HG02970 (cell line): ENCODE data around the gene ZNF8.
A peak's percentile ranks its signal among the peaks of the same experiment; 100 is the strongest.
"Not testable (repeated sequence)": the region's sequence is repeated elsewhere in the genome, so short reads cannot be mapped to it uniquely, and the experiment has no call there.

ENCODE experiments used
- ATAC-seq: cut with Tn5 transposase; IDR thresholded peaks from one replicate; pipeline ENCODE4 v1.9.1; 2021; ENCODE audit warnings: mild to moderate bottlenecking, moderate library complexity, moderate number of reproducible peaks; ENCODE audit not compliant: unreplicated experiment, low FRiP score

ZNF8 gene

GRCh38 chr19:58294743-58295374 lies 16.1 kb downstream of the ZNF8 start:
- no peak for ATAC-seq

- no peak for ATAC-seq
Observed at GRCh38 chr19:58296104-58296503, 17.3 kb downstream of the ZNF8 start.

DNA sequence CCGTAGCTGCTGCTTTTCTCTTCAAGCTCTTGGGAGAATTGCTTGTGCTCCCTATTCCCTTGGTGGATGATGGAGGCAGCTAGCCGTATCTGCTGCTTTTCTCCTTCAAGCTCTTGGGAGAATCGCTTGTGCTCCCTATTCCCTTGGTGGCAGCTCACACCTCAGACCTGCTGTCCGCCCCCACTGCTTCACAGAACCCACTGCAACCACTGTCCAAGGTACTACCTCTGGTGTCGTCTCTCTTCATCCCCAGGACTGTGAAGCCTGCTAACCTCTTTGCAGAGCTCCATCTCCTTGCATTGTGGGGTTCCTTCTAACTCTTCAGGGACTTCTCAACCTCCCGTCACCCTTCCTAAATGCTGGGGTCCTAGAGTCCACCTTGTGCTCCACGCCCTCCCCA lies 21.9 kb downstream of the ZNF8 start:
- ATAC-seq: no peak

GRCh38 chr19:58304255-58304654 lies 25.5 kb downstream of the ZNF8 start:
- no peak for ATAC-seq

GRCh38 chr19:58304748-58305064 lies 26.0 kb downstream of the ZNF8 start:
- peak; percentile 7 for ATAC-seq

DNA sequence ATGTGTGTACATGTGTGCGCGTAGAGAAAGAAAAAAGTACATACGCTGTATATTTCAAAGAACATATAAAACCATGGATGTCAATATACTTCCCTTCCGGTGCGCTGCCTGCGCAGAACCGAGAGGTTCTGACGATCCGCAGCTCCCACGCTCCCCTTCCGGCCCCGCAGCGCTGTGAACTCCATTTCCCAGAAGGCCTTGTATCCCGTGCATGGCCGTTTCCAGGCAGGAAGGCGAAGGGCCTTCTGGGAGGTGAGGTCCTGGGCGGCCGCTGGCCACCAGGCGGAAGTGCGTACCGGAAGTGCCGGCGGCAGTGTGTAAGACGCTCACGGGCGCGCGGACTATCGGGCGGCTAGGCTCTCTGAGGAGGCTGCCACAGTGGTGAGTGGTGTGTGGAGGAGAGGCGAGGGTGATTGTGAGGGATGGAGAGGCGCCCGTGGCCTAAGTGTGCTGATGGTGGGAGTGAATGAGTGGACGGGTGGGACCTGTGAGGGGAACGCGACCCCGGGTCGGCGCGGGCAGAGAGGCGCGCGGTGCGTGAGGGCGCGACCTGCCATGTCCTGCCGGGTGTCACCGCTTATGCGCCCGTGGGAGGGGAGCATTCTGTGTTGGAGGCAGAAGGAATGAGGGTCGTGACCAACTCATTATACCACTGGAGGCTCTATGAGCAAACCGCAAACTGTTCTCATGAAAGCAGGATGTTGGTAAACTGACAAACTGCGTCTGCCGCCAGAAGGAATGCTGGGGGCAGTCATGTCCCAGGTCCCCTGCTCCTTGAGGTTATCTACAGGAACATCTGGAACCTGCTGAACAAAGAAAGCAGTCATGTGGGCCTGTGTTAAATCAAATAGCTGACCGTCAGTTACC lies 26.5 kb downstream of the ZNF8 start, which contains the start of gene ERVK3-1:
ERVK3-1 (plus strand) TSS at position 313 of the 867 bp plus-strand sequence. CDS start 6,792 bp downstream, outside the sequence.
- peak; percentile 96 for ATAC-seq

DNA sequence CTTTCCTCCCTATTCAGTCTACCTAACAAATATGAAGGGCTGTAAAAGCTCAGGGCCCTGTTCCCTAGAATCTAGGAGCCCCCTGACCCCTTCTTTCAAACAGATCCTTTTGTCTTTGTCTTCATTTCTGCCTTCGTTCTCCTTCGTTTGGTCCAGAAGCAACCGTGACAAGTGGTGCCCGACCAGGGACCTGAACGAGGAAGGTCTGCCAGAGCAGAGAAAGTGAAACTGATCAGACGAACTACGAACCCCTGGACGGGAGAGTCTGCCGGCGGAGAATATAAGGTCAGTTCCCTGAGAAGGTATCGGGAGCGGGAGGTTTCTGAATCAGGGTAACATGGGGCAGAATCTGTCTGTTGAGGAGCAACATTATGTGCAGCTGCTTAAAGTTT lies 27.2 kb downstream of the ZNF8 start:
- ATAC-seq: no peak

GRCh38 chr19:58307736-58308135 lies 29.0 kb downstream of the ZNF8 start:
- no peak for ATAC-seq

DNA sequence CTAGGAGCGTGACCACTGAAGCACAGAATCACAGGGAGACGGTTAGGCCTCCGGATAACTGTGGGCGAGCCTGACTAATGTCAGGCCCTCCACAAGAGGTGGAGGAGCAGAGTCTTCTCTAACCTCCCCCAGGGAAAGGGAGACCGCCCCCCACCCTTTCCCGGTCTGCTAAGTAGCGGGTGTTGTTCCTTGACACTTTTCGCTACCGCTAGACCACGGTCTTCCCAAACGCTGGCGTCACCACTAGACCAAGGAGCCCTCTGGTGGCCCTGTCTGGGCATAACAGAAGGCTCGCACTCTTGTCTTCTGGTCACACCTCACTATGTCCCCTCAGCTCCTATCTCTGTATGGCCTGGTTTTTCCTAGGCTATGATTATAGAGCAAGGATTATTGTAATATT lies 31.9 kb downstream of the ZNF8 start:
- ATAC-seq: not testable (repeated sequence)

DNA sequence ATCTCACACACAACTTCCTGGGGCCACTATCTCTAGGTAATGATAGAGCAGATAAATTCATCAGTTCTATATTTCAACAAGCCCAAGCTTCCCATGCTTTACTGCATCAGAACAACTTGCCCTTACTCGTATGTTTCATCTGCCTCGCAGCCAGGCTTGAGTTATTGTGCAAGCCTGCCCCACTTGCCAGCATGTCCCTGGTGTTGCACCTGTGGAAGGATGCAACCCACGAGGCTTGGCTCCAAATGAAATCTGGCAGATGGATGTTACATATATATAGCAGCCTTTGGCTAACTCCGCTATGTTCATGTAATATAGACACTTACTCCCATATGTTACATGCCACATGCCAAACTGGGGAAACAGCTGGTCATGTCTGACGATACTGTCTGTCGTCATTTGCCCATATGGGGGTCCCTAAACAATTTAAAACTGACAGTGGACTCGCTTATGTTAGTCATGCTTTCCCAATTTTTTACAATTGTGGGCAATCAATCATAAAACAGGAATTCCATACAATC lies 32.6 kb downstream of the ZNF8 start:
- no peak for ATAC-seq

DNA sequence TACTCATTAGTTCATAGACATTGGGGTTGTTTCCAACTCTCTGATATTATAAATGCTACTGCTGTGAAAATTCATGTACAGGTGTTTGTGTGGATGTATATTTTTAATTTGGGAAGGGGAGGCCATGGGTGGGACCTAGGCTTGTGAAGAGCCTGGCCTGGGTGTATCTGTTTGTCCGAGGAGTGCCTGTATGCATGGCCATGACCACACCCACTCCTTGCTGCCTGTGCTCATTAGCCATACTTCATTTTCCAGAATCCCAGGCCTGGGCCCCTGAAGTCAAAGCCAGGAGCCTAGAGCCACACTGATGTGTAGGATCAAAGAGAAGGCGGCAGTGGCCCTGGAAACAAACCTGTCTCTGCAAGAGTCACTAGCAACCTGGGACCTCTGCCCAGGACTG lies 36.8 kb downstream of the ZNF8 start:
- no peak for ATAC-seq

- no peak for ATAC-seq
Observed at GRCh38 chr19:58317476-58318072, 38.8 kb downstream of the ZNF8 start.

DNA sequence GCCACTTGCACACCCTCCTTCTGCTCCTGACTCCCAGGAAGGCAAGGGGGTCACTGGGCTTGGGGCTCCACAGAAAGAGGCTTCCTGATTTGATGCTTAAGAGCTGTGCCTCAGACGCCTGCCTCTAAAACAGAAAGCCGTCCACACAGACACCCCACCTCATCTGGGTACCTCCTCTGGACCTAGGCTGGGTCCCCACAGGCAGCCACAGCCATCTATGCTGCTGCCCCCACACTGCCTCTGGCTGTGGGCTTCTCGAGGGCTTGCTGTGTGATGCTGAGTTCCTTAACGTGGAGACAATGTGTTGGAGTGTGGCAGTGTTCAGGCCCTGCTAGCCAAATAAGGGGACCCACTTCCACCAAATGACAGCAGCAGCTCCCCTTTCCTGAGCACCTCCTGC lies 39.5 kb downstream of the ZNF8 start:
- no peak for ATAC-seq

DNA sequence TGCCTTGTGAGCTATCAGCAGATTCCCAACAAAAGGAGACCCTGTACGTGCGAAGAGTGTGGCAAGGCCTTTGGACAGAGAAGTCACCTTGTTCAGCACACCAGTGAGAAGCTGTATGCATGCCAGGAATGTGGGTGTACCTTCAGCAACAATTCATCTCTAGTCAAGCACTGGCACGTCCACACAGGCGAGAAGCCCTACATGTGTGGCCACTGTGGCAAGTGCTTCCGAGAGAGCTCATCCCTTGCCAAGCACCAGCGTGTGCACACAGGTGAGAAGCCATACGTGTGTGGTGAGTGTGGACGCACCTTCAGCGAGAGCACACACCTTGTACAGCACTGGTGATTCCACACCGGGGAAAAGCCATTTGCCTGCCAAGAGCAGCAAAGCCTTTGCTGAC lies 40.5 kb downstream of the ZNF8 start:
- no peak for ATAC-seq

GRCh38 chr19:58325311-58326022 lies 46.7 kb downstream of the ZNF8 start:
- no peak for ATAC-seq

GRCh38 chr19:58326501-58326913 lies 47.8 kb downstream of the ZNF8 start:
- no peak for ATAC-seq

DNA sequence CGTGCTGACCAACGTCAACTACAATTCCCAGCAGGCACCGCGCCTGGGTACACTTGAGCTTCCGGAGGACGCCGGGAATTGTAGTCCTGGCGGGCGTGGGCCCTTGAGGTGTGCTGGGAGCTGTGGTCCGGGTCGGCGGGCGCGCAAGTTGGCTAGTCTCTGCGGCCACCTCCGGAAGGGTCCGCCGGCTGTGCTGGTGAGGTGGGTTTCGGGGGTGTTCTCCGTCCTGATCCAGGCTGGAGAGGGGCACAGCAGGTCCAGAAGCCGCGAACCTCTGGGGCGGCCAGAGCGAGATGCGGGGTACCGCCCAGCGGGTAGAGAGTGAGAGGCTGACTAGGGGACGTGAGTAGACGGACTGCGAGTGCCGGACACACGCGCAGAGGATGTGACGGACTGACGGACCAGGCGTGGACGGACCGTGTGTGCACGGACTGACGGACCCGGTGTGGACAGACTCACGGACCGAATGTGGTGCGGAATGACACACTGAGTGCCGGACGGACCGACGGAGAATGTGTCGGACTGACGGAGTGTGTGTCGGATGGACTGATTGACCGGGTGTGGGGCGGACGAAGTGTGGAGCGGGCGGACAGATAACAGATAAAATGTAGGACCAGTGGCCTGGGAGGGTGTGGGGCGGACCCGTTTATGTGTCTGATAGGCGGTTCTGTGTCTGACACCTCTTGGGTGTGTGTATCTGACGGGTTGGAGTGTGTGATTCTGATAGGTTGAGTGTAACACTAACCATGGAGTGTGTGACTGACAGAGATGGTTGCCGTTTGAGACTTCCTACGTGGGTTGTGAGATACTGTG lies 48.4 kb downstream of the ZNF8 start, which contains the start of gene ZSCAN22:
ZSCAN22 (plus strand) TSS at position 81 of the 813 bp plus-strand sequence. CDS start 7,809 bp downstream, outside the sequence.
- peak; percentile 81 for ATAC-seq

DNA sequence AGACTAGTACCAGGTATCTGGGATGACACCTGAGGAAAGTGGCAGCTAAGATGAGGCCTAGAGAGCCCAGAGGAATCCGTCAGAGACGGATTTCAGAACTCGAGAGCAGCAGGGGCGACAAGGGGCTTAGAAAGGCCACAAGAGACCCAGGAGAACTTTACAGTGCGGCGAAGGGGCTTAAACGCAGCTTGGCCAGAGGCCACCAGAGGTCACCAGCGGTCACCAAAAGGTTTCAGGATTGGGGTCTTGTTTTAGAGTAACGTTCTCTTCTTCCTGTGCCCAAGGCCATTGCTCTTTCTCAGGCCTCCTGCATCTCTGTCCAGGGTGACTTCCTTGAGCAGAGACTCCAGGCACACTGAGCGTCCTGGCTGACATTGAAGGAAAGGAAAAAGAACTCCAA lies 50.2 kb downstream of the ZNF8 start:
- ATAC-seq: no peak

DNA sequence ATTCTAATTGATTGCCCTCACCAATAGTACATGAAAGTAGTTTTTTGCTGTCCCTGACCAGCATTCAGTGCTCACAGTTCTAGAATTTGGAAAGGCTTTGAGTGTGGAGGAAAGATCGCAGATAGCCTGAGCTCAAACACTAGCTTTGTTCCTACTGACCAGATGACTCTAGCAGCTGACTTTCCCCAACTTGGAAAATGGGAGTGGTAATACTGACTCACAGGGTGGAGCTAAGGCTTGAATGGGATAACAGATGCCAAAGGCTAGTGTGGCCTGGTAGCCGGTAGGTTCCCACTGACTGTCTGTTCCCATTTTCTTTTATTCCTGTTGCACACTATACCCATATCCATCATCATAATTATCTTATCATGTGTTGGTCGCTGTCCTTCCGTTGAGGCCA lies 51.7 kb downstream of the ZNF8 start:
- ATAC-seq: no peak

DNA sequence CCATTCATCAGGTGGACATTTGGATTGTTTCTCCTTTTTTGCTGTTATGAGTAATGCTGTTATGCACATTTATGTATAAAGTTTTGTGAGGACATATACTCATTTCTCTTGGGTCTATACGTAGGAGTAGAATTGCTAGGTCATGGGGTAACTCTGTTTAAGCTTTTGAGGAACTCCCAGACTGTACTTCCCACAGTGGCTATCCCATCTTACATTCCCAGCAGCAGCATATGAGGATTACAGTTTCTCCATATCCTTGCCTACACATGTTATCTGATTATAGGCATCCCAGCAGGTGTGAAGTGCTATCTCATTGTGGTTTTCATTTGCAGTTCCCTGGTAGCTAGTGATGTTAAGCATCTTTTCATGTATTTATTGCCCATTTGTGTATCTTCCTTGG lies 53.9 kb downstream of the ZNF8 start:
- no peak for ATAC-seq
